Muscle of arm (tissue), 12 donors: ENCODE measurements around the gene IL1RAPL1. TPM values are rescaled to one million over a fixed set of nuclear protein-coding genes. Genes with fewer than 3 reads are reported as not detected.
"Not testable (repeated sequence)": the region's sequence is repeated elsewhere in the genome, so short reads cannot be mapped to it uniquely, and the experiment has no call there.

Source experiments
- DNase-seq: peaks from one replicate; pipeline ENCODE4 v3.0.0-alpha.2; 2013
- polyA plus RNA-seq, 12 donors: library from polyadenylated mRNA; unstranded; fragments of 120-200 nt; gene quantifications; one replicate each; pipeline ENCODE4 v1.2.1, GENCODE V29; 2013; ENCODE audit not compliant: insufficient read length in 12 of 12

Gene IL1RAPL1
- polyA plus RNA-seq, 12 donors = 0.49 to 1.6 (median 1.2) TPM; not detected in 2

GRCh38 chrX:29254515-29254914, 667.3 kb downstream of the IL1RAPL1 start:
- no peak for DNase-seq

GRCh38 chrX:29257521-29257920, 670.3 kb downstream of the IL1RAPL1 start:
- peak; percentile 55 for DNase-seq

GRCh38 chrX:29269390-29269789, 682.1 kb downstream of the IL1RAPL1 start:
- no peak for DNase-seq

GRCh38 chrX:29274517-29274916, 687.3 kb downstream of the IL1RAPL1 start:
- DNase-seq = no peak

- no peak for DNase-seq
Measured at GRCh38 chrX:29275928-29276327, 688.7 kb downstream of the IL1RAPL1 start.

- no peak for DNase-seq
Measured at GRCh38 chrX:29281078-29281742, 694.0 kb downstream of the IL1RAPL1 start.

GRCh38 chrX:29285664-29286063, 698.4 kb downstream of the IL1RAPL1 start:
- DNase-seq = no peak

GRCh38 chrX:29295987-29296680, 708.9 kb downstream of the IL1RAPL1 start:
- no peak for DNase-seq

GRCh38 chrX:29297171-29297800, 710.0 kb downstream of the IL1RAPL1 start:
- peak; percentile 1 for DNase-seq

GRCh38 chrX:29299684-29300083, 712.4 kb downstream of the IL1RAPL1 start:
- DNase-seq = no peak

GRCh38 chrX:29308726-29309125, 721.5 kb downstream of the IL1RAPL1 start:
- no peak for DNase-seq

GRCh38 chrX:29315931-29316330, 728.7 kb downstream of the IL1RAPL1 start:
- no peak for DNase-seq

GRCh38 chrX:29318012-29318411, 730.8 kb downstream of the IL1RAPL1 start:
- no peak for DNase-seq

GRCh38 chrX:29332429-29332828, 745.2 kb downstream of the IL1RAPL1 start:
- DNase-seq = not testable (repeated sequence)

- DNase-seq = not testable (repeated sequence)
Measured at GRCh38 chrX:29333091-29333490, 745.8 kb downstream of the IL1RAPL1 start.

- no peak for DNase-seq
Measured at GRCh38 chrX:29348288-29348687, 761.0 kb downstream of the IL1RAPL1 start.

- DNase-seq = no peak
Measured at GRCh38 chrX:29359276-29359675, 772.0 kb downstream of the IL1RAPL1 start.

- not testable (repeated sequence) for DNase-seq
Measured at GRCh38 chrX:29374765-29375164, 787.5 kb downstream of the IL1RAPL1 start.

- DNase-seq = no peak
Measured at GRCh38 chrX:29376584-29376983, 789.3 kb downstream of the IL1RAPL1 start.

GRCh38 chrX:29382811-29383210, 795.6 kb downstream of the IL1RAPL1 start:
- DNase-seq = no peak

GRCh38 chrX:29388509-29388908, 801.3 kb downstream of the IL1RAPL1 start:
- no peak for DNase-seq

GRCh38 chrX:29397506-29397905, 810.3 kb downstream of the IL1RAPL1 start:
- DNase-seq = no peak

GRCh38 chrX:29407357-29407756, 820.1 kb downstream of the IL1RAPL1 start:
- no peak for DNase-seq
